GM19099 (cell line): ENCODE data around the gene TWF2.

Experiments used
- POLR2A ChIP-seq: IDR thresholded peaks from 3 replicates; pipeline ENCODE4 v1.6.1; 2011; ENCODE audit warnings: low read depth; ENCODE audit not compliant: insufficient read length; ENCODE audit errors: extremely low read depth

TWF2 gene

DNA sequence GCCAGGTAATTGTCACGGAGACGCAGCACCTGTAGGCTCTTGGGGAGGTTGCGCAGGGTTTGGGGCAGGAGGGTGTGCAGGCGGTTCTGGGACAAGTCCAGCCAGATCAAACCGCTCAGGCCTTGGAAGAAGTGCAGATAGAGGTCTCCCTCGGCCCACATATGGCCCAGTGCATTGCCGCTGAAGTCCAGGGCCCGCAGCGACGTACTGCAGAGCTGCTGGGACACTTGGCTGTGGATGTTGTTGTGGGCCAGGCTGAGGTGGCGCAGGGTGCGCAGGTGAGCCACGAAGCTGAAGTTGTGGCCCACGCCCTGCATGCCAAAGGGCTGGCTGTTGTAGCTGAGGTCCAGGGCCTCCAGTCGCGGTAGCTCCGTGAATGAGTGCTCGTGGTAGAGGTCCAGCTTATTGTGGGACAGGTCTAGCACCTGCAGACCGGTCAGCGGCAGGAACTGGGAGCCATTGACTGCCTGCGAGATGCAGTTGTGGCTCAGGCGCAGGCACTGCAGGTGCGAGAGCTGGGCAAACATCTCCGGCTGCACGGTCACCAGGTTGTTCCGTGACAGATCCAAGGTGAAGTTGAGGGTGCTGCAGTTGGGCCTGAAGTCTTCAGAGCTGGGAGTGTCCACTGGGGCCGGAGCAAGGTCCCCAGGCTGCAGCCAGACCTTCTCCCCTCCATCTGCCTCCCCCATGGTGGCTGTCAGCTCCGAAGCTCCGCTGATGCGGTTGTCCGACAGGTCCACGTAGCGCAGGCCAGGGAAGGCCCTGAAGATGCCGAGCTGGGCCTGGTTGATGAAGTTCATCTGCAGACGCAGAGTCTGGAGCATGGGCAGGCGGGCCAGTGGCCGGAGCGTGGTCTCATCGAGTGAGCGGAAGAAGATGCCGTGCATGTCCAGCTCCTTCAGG is 16.4 kb downstream of the TWF2 start:
- TF ChIP-seq POLR2A, result no peak

DNA sequence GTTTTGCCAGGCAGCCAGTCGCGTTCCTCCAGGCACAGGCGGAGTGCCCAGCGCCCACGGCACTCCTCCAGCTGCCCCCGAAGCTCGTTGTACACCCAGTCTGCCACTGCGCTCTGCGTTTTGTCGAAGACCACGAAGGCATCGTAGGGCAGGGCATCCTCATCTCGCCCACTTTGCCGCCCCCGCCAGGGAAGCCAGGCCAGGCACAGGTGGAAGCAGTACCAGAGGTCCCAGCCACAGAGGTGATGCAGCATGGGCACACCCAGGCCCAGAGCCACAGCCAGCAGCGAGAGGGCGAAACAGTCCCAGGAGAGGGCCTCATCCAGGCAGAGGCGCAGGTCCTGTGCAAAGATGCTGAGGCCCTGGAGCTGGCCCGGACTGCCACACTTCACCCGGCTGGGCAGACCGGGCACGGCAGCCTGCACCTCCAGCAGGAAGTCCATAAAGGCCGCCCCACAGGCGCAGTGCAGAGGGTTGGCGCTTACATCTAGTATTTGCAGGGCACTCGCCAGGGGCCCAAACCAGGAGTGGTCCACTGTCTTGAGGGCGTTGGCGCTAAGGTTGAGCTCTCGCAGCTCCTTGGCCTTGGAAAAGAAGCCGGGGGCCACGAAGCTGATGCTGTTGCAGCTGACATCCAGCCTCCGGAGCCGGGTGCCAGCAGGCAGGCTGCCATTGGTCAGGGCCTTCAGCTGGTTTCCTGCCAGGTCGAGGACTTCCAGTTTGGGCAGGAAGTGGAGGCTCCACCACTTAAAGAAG is 17.2 kb downstream of the TWF2 start:
- TF ChIP-seq POLR2A, result no peak

DNA sequence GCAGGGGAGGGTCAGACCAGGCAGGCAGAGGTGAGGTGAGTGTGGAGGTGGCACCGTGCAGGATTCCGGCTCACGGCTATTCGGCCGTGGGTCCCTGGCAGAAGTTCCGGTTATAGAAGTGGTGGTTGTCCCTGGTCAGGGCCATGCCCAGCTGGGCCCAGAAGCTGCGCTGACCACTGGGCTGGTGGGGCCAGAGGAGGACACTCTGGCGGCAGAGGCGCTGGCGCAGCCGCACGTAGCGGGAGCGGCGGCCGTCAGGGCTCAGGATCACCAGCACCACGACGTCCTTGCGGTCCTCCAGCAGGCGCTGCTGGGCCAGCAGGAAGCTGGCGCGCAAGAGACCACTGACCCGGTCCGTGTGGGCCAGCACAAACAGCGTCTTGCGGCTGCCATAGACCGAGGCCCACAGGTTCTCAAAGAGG is 17.8 kb downstream of the TWF2 start:
- no peak for TF ChIP-seq POLR2A

DNA sequence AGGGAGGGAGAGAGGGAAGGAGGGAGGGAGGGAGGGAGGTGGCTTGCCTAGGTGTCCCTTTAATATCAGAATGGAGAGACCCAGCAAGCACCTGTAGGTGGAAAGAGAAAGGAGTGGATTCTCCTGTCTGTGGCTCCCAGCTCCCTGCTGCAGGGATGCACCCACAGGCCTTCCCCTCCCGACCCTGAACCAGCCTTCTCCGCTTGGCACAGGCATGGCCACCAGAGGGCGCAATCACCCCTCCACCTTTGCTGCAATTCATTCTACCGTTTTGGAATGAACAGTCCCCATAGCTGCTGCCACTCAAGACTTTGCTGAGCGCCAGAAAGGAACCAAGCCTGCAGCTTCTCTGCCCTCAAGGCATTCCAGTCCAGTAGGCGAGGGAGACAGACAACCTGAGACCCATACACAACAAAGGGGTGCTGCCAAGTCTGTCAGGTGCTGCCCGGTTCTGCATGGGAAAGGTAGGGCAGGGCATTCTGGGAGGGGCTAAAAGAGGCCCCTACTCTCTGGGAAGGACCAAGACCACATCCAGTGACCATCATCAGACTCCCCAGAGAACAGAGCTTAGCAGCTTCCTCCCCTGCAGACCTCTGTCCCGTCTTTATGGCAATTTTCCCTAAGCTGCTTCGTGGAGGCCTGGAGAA is 18.5 kb downstream of the TWF2 start:
- no peak for TF ChIP-seq POLR2A

DNA sequence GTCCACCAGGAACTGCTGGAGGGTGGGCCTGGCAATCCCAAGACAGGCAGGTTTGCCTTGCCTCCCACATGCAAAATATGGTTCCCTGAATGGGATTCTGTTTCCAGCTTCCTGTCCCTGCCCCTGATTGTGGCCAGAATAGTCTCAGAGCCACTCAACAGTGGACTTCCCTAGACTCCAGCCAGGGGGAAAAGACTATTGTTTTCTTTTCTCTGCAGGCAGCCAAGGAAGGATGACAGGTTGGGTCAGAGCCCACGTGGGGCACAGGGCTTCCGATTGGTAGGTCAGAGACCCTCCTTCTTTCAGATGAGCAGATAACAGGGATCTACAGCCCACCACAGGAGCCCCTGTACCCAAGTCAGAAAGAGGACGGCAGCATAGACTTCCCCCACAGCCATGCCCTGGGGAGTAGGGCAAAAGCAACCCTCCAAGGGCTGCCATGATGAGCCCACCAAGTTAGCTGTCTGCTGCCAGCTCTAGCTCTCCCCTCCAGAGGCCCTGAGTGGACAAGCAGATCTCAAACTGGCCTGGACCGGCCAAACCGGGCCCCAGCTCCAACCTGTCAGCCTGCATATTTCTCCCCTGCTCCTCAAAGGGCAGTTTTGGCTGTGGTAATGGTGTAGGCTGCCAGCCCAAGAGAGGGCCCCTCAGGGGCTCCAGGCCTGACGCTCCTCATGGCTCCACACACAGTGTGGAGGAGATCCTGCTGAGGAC is 19.9 kb downstream of the TWF2 start:
- no peak for TF ChIP-seq POLR2A

DNA sequence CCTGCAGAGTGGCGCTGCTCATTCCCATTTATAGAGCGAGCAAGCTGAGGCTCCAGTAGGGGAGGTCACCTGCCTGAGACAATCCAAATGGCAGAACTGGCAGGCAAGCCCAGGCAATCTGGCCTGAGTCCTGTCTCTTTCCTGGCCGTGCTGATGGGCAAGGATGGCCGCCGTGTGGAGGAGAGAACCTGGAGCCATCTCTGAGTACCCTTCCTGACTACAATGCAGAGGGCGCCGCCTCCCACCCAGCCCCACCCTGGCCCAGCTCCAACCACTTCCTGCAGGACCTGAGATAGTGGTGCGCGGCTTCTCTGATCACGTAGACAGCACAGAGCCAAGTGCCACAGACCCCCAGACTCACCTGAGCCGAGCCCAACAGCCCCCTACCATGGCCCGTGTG is 20.5 kb downstream of the TWF2 start:
- no peak for TF ChIP-seq POLR2A

DNA sequence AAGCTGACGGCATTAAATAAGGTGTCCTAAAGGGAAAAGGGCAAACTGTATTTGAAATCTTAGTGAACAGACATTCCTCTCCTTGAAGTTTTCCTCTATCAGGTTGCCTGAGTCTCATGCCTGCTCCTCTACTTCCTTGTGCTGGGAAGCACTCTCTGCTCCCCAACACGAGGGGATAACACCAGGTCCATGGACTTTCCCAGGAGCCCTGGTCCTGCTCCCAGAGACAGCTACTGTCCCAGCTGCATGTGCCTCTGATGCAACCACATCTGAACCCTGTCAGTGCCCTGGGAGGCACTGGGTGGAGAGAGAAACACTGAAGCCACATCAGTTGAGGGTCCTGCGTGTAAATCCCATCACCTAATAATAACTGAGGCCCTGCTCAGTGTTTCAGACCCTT is 20.9 kb downstream of the TWF2 start:
- no peak for TF ChIP-seq POLR2A

DNA sequence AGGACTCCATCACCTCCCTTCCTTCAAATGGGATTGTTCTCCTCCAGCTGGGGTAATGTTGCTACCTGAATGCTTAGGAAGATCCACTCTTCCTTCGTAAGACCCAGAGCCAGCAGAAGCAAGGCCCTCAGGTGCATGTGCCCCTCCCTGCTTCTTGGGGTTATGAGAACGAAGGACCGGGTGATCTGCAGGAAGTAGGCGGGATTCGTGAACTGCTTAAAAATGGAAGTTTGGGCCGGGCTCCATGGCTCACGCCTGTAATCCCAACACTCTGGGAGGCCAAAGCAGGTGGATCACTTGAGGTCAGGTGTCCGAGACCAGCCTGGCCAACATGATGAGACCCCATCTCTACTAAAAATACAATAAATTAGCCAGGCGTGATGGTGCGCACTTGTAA is 21.6 kb downstream of the TWF2 start:
- TF ChIP-seq POLR2A, result no peak

DNA sequence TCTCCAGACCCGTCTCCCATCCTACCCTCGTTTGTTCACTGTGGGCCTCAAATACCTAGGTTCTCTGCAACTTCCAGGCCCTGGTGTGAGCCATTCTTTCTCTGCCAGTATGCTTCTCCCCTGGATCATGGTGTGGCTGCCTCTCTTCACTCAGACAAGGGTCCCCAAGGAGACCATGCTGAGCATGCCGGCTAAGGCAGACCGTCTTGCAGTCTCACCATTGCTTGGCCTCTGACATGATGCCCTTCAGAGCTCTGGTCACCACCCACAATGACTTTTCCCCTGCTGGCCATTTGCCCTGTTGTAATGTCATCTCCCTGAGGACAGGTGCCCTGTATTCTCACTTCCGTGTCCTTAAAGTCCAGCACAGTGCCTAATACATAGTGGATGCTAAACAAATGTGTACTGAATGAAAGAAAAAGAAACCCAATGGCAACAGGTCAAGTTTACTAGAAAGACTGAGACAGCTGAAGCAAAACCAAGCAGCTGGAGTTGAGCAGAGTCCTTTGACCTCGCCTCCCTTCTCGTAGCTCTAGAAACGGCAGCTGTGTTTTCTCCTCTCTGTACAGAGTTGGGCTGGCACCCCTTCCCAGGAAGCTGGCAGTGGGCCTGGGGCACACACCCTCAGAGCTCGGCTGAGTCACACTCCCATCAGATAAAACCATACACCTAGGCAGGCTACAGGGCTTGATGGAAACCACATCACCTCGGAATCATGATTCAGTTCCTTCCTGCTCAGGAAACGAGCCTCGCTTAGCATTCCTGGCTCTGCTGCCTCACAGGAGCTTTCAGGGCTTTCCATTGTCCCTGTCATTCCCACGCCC is 22.2 kb downstream of the TWF2 start:
- no peak for TF ChIP-seq POLR2A

DNA sequence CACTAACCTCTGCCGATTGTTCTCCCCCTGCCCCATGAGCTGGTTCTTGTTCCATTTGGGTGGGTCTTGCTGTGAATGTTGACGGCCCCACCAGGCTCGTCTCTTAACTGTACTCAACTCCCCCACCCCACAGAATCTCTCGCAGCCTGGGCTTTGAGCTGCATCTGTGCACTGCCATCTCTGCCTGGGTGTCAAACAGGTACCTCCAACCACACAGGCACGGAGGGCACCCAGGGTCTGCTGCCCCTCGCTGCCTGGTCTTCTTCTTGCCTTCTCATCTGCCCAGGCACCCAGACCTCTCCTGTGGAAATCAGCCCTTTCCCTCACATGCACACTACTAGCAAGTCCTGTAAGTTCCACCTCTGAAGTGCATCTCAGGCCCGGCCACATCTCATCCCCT is 23.6 kb downstream of the TWF2 start:
- TF ChIP-seq POLR2A, result no peak

DNA sequence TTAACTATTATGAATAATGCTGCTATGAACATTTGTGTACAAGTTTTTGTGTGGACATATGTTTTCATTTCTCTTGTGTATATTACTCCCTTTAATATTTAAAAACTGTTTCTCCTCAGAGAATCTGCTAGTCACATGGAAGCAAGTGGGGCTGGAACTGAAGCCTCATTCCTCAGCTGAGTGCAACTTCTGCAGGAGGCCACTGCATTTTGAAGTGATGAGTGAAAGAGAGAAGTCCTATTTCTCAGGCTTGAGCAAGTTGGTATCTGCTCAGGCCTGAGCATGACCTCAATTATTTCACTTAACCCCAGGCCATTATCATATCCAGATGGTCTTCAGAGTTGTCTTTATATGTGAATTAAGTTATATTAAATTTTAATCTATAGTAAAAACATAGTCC is 25.1 kb downstream of the TWF2 start:
- no peak for TF ChIP-seq POLR2A

DNA sequence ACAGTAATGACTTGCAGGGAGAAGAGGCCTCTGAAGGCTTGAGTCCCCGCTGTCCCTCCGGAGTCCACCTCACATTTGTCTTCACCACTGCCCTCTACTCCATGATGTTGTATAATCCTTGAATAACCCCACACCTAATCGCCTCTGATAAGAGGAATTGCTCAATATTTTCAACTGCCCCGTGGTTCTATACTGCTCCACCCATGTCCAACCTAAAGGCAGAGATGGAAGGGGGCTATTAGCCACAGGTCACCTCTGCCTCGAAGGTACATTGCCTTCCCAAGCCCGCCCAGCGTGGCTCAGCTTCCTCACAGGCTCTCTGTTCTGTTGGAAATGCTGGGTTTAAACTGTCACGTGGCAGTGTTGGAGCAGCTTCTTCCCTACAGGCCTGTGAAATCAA is 26.0 kb downstream of the TWF2 start:
- TF ChIP-seq POLR2A, result no peak

DNA sequence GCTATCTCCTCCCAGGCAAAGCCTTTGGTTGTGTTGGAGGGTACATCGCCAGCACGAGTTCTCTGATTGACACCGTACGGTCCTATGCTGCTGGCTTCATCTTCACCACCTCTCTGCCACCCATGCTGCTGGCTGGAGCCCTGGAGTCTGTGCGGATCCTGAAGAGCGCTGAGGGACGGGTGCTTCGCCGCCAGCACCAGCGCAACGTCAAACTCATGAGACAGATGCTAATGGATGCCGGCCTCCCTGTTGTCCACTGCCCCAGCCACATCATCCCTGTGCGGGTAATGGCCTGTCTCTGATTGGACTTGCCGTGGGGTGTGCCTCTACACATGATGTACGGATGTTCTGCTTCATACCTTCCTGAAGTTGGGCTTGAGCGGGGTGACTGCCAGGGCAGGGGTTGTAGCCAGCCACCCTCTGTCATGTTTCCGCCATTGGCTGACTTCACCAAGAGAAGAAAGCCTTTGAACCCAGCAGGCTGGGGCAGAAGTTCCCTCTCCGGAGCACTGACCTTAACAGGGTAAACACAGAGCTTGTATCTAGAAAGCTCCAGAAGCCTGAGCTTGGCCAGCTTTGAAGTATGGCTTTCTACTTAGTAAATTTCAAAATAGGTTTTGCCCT is 27.6 kb downstream of the TWF2 start:
- no peak for TF ChIP-seq POLR2A
